HCT116 (cell line): ENCODE results near the gene TACO1. TPM values are rescaled to one million over a fixed set of nuclear protein-coding genes. Genes with fewer than 3 reads are reported as not detected.

Source experiments
- ATAC-seq: fragments of 200-7000 bp; cut with Tn5 transposase; 2 replicates; pipeline ENCODE4 v1.9.1; 2020; ENCODE audit warnings: mild to moderate bottlenecking, moderate library complexity
- BruUV-seq: library from RNA; stranded (reverse); fragments of 400-500 nt; replicated peaks from 2 replicates; lab custom pipeline; 2021; lab: Mats Ljungman, UMichigan
- CTCF ChIA-PET: fragments of 300-600 bp; sonication (Branson Sonifier 250); formaldehyde crosslinking; loops from one replicate; lab custom pipeline; 2021; ENCODE audit warnings: antibody characterized with exemption; lab: Charles Lee
- POLR2A ChIA-PET: fragments of 300-600, 350-600 bp; sonication (Branson Sonifier 250); formaldehyde crosslinking; loops from one replicate; lab custom pipeline; 2021; ENCODE audit warnings: antibody characterized with exemption; lab: Charles Lee
- RAD21 ChIA-PET, 2 experiments: fragments of 300-600 bp; sonication (Branson Sonifier 250); formaldehyde crosslinking; loops; one replicate each; lab custom pipeline; 2023; ENCODE audit warnings: low total read pairs in 2 of 2; ENCODE audit not compliant: uncharacterized antibody in 2 of 2, unreplicated experiment in 2 of 2, low non-redundant PET in 1 of 2; lab: Charles Lee
- DNase-seq: peaks from one replicate; pipeline ENCODE4 v3.0.0-alpha.2; 2010; ENCODE audit warnings: low read depth, low spot score
- H2AFZ ChIP-seq: fragments of 200-600 bp; shearing (Covaris generic), sonication (generic); 2 replicates; pipeline ENCODE4 v1.6.1; 2017; ENCODE audit warnings: low read depth, mixed run types, mixed read lengths, antibody characterized with exemption, low read length; ENCODE audit not compliant: poor library complexity, severe bottlenecking
- H3K27ac ChIP-seq: 2 replicates; pipeline ENCODE4 v1.5.1; 2012; ENCODE audit warnings: low read depth, low read length
- H3K27me3 ChIP-seq: fragments of 200-600 bp; sonication (generic); 2 replicates; pipeline ENCODE4 v1.6.1; 2016; ENCODE audit warnings: mixed run types, low read length, mixed read lengths; ENCODE audit not compliant: insufficient read depth
- H3K36me3 ChIP-seq, 2 experiments: fragments of 200-500 bp in 1 of 2; fragments of 200-600 bp in 1 of 2; sonication (Bioruptor generic) in 1 of 2; sonication (generic) in 1 of 2; 2 replicates each; pipeline versions ENCODE4 v1.5.1 to v1.6.1; 2014 to 2016; ENCODE audit warnings: low read length in 2 of 2, inconsistent platforms in 1 of 2, mixed read lengths in 1 of 2, mixed run types in 1 of 2; ENCODE audit not compliant: insufficient read depth in 2 of 2, control insufficient read depth in 1 of 2
- H3K4me1 ChIP-seq, 2 experiments: fragments of 200-600 bp in 1 of 2; sonication (generic) in 1 of 2; 2 replicates each; pipeline versions ENCODE4 v1.5.1 to v1.6.1; 2012 to 2017; ENCODE audit warnings: low read length in 2 of 2, inconsistent platforms in 1 of 2, mild to moderate bottlenecking in 1 of 2, mixed read lengths in 1 of 2, mixed run types in 1 of 2, moderate library complexity in 1 of 2; ENCODE audit not compliant: insufficient read depth in 2 of 2, control insufficient read depth in 1 of 2
- H3K4me2 ChIP-seq: fragments of 200-600 bp; sonication (generic); 2 replicates; pipeline ENCODE4 v1.6.1; 2017; ENCODE audit warnings: mixed run types, low read length, mixed read lengths
- H3K4me3 ChIP-seq, 2 experiments: fragments of 200-600 bp in 1 of 2; sonication (generic) in 1 of 2; replicated peaks in 1 of 2; 2 replicates each; pipeline ENCODE4 v1.5.1; 2011 to 2016; ENCODE audit warnings: low read length in 2 of 2, control low read depth in 1 of 2, low read depth in 1 of 2, mild to moderate bottlenecking in 1 of 2, mixed read lengths in 1 of 2, mixed run types in 1 of 2
- H3K79me2 ChIP-seq: fragments of 200-600 bp; sonication (generic); 2 replicates; pipeline ENCODE4 v1.6.1; 2017; ENCODE audit warnings: mild to moderate bottlenecking, mixed run types, low read length, moderate library complexity, mixed read lengths; ENCODE audit not compliant: insufficient read depth
- H3K9ac ChIP-seq: fragments of 200-600 bp; sonication (generic); 2 replicates; pipeline ENCODE4 v1.6.1; 2016; ENCODE audit warnings: low read length, mixed read lengths
- H3K9me2 ChIP-seq: fragments of 200-600 bp; sonication (generic), shearing (Covaris generic); 2 replicates; pipeline ENCODE4 v1.6.1; 2017; ENCODE audit warnings: mixed run types, mild to moderate bottlenecking, moderate library complexity; ENCODE audit not compliant: insufficient read depth
- H3K9me3 ChIP-seq, 2 experiments: fragments of 200-500 bp in 1 of 2; fragments of 200-600 bp in 1 of 2; sonication (Bioruptor generic) in 1 of 2; sonication (generic) in 1 of 2; 2 replicates each; pipeline ENCODE4 v1.6.1; 2014 to 2017; ENCODE audit warnings: low read length in 2 of 2, mixed read lengths in 2 of 2, inconsistent platforms in 1 of 2, low read depth in 1 of 2, mild to moderate bottlenecking in 1 of 2, mixed run types in 1 of 2, moderate library complexity in 1 of 2; ENCODE audit not compliant: control insufficient read depth in 1 of 2, insufficient read depth in 1 of 2
- H4K20me1 ChIP-seq: fragments of 200-600 bp; sonication (generic), shearing (Covaris generic); 2 replicates; pipeline ENCODE4 v1.6.1; 2017; ENCODE audit warnings: mixed run types, mild to moderate bottlenecking, moderate library complexity; ENCODE audit not compliant: insufficient read depth
- CEBPB ChIP-seq: IDR thresholded peaks from 2 replicates; pipeline ENCODE4 v1.6.1; 2012; ENCODE audit warnings: low read depth
- EGR1 ChIP-seq: IDR thresholded peaks from 2 replicates; pipeline ENCODE4 v1.6.1; 2012; ENCODE audit warnings: low read depth
- EZH2phosphoT487 ChIP-seq: fragments of 200-600 bp; IDR thresholded peaks from 2 replicates; pipeline ENCODE4 v1.6.1; 2018; ENCODE audit warnings: antibody characterized with exemption, borderline replicate concordance
- FOSL1 ChIP-seq: IDR thresholded peaks from 2 replicates; pipeline ENCODE4 v1.6.1; 2012; ENCODE audit warnings: low read depth
- RAD21 ChIP-seq: IDR thresholded peaks from 2 replicates; pipeline ENCODE4 v1.6.1; 2012; ENCODE audit warnings: low read depth, mild to moderate bottlenecking
- SIN3A ChIP-seq: IDR thresholded peaks from 2 replicates; pipeline ENCODE4 v1.6.1; 2012; ENCODE audit warnings: low read depth
- YY1 ChIP-seq: IDR thresholded peaks from 2 replicates; pipeline ENCODE4 v1.6.1; 2011; ENCODE audit warnings: low read length, low read depth, moderate library complexity, mild to moderate bottlenecking; ENCODE audit not compliant: insufficient replicate concordance; ENCODE audit errors: extremely low read depth
- intact Hi-C: fragments of 100-400 bp; cut with micrococcal nuclease; formaldehyde crosslinking; loops from 2 replicates; pipeline ENCODE4 v1.10.0; 2022
- total RNA-seq: library from RNA; stranded (reverse); gene quantifications from one replicate; pipeline ENCODE4 v1.2.1, GENCODE V29; 2021; ENCODE audit not compliant: unreplicated experiment

TACO1 gene
- total RNA-seq, 1 experiment from 2014 or later: 39.6 TPM

- Histone ChIP-seq H3K27me3 (no peaks in the 10 kb centered on the region), H3K36me3 (0 out of 4 replicates have a peak, but pooled peaks cover 0 to 5% of the 10 kb centered on the region in 2 experiments), H3K9me3 (no peaks in the 10 kb centered on the region), H4K20me1 (no peaks in the 10 kb centered on the region), H3K79me2 (no peaks in the 10 kb centered on the region), H3K4me2 (no peak overlapping the region), H3K27ac (no peak overlapping the region), H2AFZ (no peak overlapping the region), H3K4me1 (peaks cover 4 to 9% of the 10 kb centered on the region in 2 experiments; a peak in 2 of 4 replicates), H3K4me3 (no peak overlapping the region), H3K9me2 (no peaks in the 10 kb centered on the region), H3K9ac (no peak overlapping the region)
- ChIA-PET POLR2A (no interaction called here), CTCF (no interaction called here), RAD21 (no interaction called here)
- BruUV-seq: no TSS peak
- DNase-seq (no peak), ATAC-seq (no peak)
- intact Hi-C loops: no loop called here
- no peak for TF ChIP-seq CEBPB
- no peak for TF ChIP-seq YY1
- TF ChIP-seq EGR1: no peak
- TF ChIP-seq EZH2phosphoT487: no peak
Measured at GRCh38 chr17:63652106-63652505, 51.4 kb downstream of the TACO1 start.

- Histone ChIP-seq H3K9ac (no peak overlapping the region), H3K4me3 (no peak overlapping the region), H3K27me3 (no peaks in the 10 kb centered on the region), H3K27ac (no peak overlapping the region), H2AFZ (no peak overlapping the region), H3K79me2 (no peaks in the 10 kb centered on the region), H4K20me1 (no peaks in the 10 kb centered on the region), H3K4me2 (no peak overlapping the region), H3K9me2 (no peaks in the 10 kb centered on the region), H3K4me1 (no peaks in the 10 kb centered on the region), H3K9me3 (no peaks in the 10 kb centered on the region), H3K36me3 (0 out of 4 replicates have a peak, but pooled peaks cover 0 to 5% of the 10 kb centered on the region in 2 experiments)
- ChIA-PET POLR2A (no interaction called here), RAD21 (no interaction called here), CTCF (no interaction called here)
- intact Hi-C loops: no loop called here
- BruUV-seq: no TSS peak
- no peak for ATAC-seq
- TF ChIP-seq SIN3A: no peak
- TF ChIP-seq FOSL1: no peak
- TF ChIP-seq CEBPB: no peak
- no peak for TF ChIP-seq EGR1
- TF ChIP-seq YY1: no peak
- TF ChIP-seq RAD21: no peak
- no peak for TF ChIP-seq EZH2phosphoT487
- DNase-seq: no peak
Measured at GRCh38 chr17:63653050-63653449, 52.4 kb downstream of the TACO1 start.
